GM19324 (cell line): ENCODE results near the gene FAM217A.

ENCODE experiments used
- ATAC-seq: cut with Tn5 transposase; IDR thresholded peaks from one replicate; pipeline ENCODE4 v1.9.1; 2021; ENCODE audit warnings: mild to moderate bottlenecking, moderate library complexity; ENCODE audit not compliant: unreplicated experiment, low FRiP score

Gene FAM217A

DNA sequence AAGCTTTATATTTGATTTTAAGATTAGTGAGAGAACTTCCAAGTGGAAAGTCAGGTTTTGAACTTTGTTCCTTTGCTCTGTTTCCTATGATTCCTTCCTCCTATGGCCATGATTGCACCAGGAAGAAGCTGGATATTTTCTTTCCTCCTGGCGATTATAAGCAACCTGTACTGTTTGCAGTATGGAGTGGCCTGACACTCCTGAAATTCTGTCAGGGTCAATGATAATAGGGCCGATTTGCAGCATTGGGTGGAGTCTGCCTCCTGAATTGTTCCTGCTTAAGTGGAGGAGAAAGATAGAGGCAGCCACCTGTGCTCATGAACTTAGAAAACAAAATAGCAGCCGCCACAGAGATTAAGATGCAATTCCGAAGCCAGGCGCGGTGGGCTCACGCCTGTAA lies 9.8 kb upstream of the FAM217A start:
- ATAC-seq, result no peak

DNA sequence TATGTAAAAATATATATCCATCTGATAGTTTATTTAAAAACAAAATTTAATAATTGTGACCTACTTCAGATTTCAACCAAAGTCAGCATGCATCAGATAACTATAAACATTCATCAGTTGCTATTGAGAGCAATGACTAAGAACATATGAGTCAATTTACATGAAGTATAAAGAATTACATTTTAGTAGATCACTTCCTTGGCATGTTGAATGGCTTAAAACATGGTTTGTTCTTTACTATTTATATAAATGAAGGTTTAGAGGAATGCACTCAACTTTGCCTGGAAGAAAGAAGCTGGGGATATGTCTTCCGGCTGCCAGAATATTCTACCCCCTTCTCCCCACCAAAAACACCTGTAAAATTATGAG lies 6.4 kb upstream of the FAM217A start:
- ATAC-seq, result no peak

DNA sequence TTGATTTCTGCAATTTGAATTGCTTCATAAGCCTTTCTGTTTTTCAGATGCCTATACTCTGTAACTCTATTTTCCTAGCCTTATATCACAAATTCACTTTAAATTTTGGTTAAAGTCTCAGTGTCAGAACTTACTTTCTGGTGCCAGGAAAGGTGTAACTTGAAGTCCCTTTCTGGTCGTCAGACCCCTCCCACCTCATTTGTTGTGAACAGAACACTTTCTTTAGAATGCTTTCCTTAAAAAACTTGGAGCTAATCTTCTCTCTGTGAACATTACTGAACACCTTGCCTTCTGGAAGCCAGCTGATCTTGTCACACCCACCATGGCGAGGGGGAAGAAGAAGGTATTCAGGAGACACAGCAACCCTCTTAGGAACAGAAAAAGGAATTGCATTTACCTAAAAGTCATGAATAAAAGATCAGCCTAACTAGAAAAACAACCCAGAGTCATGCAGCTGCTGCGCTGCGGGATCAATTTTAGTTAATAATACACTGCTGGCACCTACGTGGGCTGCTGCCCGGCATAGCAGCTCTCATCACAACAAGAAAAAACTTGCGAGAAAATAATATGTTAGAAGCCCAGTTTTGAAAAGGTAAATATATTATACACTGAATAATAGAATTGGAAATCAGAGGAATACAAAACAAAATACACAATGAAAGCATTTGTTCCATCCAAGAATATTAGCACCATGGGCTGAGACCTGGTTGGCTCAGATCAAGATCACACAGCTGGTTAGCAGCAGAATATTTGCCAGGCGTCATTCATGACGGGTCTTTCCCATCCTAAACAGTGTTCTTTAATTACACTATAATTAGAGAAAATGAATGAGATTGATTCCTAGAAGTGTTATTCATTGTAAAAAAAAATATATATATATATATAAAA lies 5.8 kb upstream of the FAM217A start:
- ATAC-seq, result no peak

DNA sequence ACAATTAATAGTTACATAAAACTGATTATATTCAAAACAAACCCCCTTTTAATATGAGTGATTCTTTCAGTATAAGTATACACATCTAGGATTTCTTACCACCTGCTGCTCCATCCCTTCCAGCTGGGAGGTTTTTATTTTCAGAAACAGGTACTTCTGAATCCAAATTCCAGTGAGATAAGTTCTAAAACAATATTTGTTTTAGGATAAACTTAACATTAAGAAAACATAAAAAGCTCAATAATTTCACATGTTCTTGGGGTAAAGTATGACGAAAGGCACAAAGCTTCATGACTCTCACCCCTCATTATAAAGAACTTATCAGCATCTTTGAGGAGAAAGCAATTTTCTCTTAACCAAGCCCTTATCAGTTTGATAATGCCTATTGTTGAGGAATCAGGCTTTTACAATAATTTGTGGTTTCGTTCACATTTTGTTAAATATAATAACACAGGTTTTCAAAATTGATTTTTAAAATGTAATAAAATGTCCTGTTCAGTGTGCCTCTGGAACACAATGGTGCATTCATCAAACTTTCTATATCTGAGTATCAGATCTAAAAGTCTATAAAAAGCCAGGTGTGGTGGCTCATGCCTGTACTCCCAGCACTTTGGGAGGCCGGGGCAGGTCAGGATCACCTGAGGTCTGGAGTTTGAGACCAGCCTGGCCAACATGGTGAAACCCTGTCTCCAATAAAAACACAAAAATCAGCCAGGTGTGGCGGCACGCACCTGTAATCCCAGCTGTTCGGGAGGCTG lies 4.3 kb downstream of the FAM217A start:
- ATAC-seq, result no peak

DNA sequence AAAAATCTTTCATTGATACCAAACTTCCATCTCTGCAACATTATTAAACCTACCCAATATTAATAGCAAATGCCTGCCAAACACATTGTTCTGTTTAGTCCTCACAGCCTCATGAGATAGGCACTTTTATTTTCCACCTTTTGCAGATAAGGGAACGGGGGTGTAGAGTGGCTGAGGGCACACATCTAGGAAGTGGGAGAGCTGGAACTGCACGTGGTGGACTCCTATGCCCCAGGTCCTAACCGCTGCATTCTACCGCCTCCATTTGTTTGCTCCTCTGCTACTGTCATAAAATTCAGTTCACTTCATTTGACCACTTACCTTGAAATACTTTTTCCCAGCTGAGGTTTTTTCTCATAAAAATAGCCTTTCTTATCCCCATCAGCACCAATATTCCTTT lies 7.6 kb downstream of the FAM217A start:
- ATAC-seq, result no peak

DNA sequence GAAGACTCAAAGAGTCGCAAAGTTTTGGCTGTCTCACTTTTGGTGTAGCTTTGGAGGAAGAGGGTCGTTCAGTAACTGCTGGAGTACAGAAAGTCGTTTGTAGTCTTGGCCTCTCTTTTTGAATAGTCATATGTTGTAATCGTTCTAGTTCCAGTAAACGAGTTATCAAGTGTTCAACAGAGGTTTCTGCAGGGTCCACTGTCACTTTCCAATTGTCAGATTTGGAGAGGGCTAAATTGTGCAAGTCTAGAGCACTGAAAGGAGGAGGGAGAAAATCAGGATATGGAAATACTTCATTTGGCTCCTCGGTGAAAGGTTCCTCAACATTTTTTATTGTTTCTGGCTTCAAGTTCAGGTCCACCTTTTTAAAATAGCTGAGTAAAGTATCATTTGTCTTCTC lies 9.7 kb downstream of the FAM217A start:
- ATAC-seq, result no peak

DNA sequence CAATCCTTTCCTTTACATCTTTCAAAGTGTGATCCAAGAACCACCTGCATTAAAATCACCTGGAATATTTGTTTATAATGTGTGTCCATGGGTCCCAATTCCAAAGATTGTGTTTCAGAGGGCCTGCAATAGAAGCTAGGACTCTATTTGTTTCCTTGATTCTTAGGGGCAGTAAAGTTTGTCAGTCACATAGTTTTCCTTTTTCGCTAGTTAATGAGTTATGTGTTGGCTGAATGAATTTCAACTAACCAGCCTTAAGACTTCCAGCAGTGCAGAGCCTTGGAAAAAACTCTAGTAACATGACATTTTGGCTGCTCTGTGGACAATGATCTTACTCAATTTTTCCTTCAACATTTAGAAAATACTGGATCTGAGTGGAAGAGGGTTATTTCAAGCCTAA lies 11.3 kb downstream of the FAM217A start:
- ATAC-seq, result no peak

DNA sequence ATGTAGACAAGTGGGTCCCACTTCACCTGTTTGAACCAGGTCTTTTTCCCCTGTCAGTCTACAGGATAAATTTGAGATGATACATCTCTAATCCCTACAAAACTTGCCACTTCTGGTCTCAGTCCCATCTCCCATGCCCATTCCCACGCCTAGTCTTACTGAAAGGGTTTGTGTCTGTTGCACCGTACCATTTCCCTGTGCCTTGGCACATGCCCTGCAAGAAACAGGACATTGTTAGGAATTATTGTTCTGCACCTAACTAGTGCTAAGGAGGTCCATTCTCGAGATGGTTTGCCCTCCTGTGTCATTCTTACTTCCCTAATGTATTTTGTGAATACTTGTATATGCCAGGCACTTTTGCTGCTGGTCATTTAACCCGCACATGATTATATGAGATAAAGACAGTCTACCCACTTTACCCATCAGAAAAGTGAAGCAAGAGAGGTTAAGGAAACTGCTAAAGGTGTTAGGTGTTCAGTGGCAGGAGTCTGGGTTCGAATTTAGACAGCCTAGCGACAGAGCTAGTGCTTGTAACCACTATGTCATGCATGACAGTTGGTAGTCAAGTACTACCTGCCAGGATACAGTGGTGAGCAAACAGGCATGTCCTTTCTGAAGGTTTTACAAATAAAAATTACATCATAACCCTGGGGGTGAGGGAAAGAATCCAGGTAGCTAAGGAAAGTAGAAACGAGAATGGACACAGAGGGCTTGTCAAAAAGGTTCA lies 12.7 kb downstream of the FAM217A start:
- no peak for ATAC-seq

DNA sequence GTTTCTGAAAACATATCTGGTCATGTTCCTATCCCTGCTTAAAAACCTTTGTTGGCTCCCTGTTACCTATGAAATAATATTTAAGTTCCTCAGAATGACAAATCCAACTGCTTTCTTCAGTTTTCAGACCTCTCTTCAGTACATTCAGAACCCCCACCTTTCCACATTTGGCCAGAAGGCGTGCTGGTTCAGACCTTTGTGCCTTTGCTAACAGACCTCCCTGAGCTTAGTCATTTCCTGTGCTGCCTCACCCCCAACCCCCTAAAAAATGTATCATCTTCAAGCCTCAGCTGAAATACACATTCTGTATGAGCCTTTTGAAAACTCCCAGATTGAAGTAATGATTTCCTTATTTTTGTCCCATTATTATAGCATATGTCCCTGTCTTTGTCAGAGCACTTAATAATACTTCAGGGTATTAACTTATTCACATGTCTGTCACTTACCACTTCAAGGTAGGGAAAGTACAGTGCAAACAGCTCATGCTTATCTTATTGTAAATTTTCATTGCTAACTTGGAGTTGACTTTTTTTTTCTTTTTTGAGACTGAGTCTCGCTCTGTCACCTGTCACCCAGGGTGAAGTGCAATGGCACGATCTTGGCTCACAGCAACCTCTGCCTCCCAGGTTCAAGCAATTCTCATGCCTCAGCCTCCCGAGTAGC lies 19.7 kb downstream of the FAM217A start:
- ATAC-seq, result no peak

DNA sequence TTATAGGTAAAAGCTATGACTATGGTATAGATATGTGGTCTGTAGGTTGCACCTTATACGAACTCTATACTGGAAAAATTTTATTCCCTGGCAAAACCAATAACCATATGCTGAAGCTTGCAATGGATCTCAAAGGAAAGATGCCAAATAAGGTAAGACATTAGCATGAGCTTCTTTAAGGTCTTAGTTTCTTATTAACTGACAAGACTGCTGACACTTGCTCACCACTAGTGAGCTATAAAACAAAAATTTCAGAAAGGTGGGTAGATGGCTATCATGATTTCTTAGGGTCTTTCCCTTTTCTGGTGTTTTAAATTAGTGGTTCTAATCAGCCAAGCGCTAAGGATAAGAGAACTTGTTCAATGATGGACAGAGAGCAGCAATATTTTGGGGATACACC lies 21.9 kb downstream of the FAM217A start:
- ATAC-seq, result no peak

DNA sequence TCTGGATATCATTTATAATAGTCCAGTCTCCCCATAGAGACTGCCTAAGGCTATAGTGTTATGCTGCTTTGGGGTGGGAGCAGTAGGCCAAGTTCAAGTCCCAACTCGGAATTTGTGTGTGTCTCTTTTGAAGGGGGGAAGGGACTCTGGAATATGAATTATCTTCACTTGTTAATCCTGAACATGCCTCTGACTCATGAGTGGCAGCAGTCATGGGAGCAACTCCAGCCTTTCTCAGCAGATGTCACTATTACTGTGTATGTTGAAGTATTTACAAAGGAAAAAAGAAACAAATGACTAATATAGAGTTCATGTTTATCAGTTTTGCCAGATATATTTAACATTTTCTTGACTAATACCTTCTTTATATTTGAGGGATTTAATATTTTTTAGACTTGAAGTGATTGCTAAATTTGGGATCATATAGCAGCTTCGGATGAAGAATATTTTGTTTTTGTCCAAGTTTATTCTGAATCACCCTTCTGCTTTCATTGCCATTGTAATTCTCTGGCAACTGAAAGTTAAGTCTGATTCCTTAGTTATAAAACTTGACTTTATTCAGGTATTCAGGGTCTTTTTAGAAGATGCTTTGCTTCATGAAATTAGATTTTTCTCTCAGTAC lies 23.4 kb downstream of the FAM217A start:
- ATAC-seq, result no peak

DNA sequence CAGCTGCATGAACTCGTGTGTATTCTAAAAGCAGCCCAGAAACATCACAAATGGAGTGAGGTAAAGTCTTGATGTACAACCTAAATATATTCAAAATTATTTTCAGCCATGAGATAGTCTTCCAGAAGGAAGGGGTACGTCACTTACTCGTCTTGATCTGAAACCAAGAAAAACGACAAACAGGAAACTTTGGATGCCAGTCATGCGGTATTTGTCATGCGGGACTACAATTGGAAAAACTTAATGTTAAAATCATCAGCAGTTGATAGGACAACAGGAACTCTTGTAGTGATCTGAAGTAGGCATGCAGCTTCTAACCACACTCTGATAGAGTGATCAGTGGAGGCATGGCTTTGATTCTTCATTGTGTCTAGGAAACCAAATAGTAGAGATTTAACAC lies 29.7 kb downstream of the FAM217A start:
- ATAC-seq, result no peak

DNA sequence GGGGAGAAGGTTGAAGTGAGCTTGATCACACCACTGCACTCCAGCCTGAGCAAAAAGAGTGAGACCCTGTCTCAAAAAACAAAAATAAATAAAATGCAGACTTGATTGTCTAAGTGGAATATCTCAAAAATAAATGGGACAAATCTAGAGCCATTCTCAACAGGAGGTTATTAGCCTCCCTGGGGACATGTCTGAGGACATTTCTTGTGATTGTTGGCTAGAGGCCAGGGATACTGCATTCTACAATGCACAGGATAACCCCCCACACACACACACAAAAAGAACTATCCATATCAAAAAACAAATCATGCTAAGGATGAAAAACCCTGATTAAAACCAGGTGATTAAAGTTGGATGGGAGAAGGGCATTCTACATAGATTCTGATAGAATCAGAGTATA lies 37.5 kb downstream of the FAM217A start:
- no peak for ATAC-seq

DNA sequence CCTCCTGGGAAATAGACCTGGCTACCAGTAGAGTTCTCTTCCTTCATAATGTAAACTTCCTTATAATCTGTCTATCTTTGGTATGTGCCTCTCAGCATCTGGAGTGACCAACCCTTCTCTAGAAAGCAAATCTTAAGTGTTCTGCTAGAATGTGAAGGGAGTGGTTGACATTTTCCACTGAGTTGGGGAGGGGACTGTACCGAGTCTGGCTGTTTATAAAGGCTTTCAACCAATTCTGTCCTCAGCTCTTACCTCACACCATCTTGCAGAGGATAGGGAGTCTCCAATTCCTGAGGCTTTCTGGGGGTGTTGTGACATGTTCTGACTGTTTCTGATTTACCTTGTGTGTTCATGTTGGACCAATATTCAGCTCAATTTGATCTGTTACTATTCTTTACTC lies 39.6 kb downstream of the FAM217A start:
- no peak for ATAC-seq

DNA sequence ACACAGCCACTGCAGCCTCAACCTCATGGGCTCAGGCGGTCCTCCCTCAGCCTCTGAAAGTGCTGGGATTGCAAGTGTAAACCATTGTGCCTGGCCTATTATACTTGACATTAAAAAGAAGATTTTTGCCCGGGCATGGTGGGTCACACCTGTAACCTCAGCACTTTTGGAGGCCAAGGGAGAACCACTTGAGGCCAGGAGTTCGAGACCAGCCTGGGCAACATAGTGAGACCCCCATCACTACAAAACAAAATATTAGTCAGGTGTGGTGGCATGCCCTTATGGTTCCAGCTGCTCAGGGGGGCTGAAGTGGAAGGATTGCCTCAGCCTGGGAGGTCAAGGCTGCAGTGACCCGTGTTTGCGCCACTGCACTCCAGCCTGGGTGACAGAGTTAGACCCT lies 42.4 kb downstream of the FAM217A start:
- ATAC-seq, result no peak

DNA sequence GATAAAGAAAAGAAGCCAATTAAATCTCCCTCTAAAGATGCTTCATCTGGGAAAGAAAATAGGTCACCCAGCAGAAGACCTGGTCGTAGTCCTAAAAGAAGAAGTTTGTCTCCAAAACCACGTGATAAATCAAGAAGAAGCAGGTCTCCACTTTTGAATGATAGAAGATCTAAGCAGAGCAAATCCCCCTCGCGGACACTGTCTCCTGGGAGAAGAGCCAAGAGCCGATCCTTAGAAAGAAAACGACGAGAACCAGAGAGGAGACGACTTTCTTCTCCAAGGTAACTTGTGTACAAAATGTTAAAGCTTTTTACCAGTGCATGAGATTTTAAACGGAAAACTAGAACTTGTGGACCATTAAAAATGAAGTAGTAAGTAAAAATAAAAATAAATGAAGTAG lies 46.5 kb downstream of the FAM217A start:
- no peak for ATAC-seq

DNA sequence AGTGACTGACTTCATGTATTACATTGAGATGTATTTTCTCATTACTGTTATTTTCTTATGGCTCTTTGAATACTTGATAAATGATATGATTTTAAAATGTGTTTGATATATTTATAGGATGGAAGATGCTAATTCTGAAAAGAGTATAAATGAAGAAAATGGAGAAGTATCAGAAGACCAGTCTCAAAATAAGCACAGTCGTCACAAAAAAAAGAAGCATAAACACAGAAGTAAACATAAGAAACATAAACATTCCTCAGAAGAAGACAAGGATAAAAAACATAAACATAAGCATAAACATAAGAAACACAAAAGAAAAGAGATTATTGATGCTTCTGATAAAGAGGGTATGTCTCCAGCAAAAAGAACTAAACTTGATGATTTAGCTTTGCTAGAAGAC lies 47.5 kb downstream of the FAM217A start:
- ATAC-seq, result no peak

DNA sequence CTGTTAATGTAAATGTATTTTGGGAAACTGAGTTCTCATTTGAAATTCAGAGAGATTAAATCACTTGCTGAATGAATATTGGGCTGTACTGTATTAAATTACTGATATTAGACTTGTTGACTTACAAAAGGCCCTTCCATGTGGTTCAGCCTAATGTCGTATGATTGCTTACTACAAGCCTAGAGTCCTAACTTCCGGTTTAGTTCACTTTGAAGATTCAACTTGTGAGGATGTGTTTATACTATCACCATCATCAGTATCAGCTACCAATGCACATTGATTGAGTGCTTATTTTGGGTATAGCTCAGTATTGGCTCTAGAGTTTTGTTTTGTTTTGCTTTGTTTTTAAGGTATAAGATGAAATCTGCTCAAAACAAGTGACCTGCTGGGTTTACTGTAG lies 48.3 kb downstream of the FAM217A start:
- no peak for ATAC-seq

DNA sequence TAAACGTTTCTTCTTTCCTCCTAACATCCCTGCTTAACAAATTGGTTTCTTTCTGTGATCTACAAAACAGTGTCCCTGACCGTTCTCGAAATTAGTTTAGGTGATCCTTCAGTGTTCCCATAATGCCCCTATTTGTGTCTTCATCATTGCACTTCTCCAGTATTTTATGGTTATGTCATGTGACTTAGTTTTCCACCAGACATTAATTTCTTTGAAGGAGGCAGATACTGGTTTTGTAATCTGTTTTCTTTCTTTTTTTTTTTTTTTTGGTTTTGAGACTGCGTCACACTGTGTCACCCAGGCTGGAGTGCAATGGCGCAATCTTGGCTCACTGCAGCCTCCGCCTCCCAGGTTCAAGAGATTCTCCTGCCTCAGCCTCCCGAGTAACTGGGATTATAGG lies 49.2 kb downstream of the FAM217A start:
- no peak for ATAC-seq

DNA sequence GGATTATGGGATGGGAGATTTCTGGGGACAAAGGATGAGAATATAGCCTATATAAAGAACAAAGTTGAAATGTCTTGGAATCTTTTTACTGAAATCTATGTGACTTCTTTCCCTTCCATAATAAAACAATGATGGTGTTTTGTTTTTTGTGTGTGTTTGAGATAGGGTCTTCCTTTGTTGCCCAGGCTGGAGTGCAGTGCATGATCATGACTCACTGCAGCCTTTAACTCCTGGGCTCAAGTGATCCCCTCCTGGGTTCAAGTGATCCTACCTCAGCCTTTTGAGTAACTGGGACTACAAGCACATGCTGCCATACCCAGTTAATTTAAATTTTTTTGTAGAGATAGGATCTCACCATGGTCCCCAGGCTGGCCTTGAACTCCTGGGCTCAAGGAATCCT lies 50.9 kb downstream of the FAM217A start:
- ATAC-seq, result no peak
